ENCODE results near the gene RELN.

Gene RELN

DNA sequence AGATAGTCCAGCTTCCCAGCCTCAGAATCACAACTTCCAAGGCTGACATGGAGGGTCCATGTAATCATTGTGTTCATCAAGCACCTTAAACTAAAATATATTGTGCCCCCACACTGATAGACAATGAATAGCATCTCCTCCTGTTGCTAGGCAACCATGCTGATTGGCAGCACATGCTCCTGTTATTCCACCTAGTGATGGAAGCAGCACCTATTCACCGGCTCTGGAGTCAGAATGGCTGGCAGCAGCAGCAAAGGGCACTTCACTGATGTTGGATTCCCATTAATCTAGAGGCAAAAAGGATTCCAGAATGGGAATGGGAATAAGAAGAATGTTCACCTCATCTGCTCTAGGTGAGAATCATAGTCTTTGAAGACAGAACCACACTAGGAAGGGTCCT is 55.0 kb downstream of the RELN start:
- FAIRE-seq (no peak), DNase-seq (ENCODE audit: insufficient read length, low spot score) (no peak)
- TF ChIP-seq, protein P1, sequence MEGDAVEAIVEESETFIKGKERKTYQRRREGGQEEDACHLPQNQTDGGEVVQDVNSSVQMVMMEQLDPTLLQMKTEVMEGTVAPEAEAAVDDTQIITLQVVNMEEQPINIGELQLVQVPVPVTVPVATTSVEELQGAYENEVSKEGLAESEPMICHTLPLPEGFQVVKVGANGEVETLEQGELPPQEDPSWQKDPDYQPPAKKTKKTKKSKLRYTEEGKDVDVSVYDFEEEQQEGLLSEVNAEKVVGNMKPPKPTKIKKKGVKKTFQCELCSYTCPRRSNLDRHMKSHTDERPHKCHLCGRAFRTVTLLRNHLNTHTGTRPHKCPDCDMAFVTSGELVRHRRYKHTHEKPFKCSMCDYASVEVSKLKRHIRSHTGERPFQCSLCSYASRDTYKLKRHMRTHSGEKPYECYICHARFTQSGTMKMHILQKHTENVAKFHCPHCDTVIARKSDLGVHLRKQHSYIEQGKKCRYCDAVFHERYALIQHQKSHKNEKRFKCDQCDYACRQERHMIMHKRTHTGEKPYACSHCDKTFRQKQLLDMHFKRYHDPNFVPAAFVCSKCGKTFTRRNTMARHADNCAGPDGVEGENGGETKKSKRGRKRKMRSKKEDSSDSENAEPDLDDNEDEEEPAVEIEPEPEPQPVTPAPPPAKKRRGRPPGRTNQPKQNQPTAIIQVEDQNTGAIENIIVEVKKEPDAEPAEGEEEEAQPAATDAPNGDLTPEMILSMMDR (IDR thresholded peaks at IDR 0.05; ENCODE audit: insufficient read depth, missing control alignments), result no peak

DNA sequence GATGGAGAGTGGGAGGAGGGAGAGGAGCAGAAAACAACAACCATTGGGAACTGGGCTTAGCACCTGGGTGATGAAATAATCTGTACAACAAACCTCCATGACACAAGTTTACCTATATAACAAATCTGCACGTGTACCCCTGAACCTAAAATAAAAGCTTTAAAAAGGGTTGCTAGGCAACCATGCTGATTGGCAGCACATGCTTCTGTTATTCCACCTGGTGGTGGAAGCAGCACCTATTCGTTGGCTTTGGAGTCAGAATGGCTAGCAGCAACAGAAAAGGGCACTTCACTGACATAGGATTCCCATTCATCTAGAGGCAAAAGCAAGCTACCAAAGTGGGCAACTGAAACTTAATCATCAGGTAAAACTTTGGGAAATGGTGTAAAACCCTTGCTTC is 57.1 kb downstream of the RELN start:
- FAIRE-seq (no peak), DNase-seq (ENCODE audit: insufficient read length, low spot score) (no peak)
- TF ChIP-seq, protein P1 (IDR thresholded peaks at IDR 0.05; ENCODE audit: insufficient read depth, missing control alignments), result no peak

DNA sequence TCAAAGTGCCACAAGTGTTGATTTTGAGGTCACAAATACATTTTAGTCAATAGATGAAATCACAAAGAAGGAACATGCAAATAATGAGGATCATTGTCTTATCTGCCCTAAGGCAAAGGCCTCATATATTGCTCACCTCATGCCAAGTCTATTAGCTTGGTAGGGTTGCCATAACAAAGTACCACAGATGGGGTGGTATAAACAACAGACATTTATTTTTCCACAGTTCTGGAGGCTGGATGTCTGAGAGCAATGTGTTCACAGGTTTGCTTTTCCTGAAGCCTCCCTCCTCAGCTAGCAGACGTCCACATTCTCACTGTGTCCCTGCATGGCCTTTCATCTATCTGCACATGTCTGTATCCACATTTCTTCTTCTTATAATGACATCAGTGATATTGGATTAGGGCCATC is 59.6 kb downstream of the RELN start:
- TF ChIP-seq, protein P1 (IDR thresholded peaks at IDR 0.05; ENCODE audit: insufficient read depth, missing control alignments), result no peak
- no peak for FAIRE-seq
- no peak for DNase-seq (ENCODE audit: insufficient read length, low spot score)

DNA sequence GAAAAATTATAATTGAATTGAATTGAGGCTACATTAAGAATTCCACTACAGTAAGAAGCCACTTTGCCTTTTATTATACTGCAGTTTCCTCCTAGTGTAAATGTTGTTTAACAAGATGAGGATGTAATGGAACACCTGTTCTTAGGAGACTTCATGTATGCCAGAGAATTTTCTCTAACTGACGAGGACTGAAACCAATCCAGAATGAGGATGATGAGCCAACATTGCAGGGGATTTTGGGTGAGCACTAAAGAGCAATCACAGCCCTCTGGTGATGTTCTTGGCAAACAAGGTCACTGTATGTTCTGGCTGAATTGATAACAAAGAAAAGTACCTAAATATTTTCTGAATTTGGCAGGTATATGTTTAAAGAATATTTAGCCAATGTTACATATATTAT is 60.9 kb downstream of the RELN start:
- TF ChIP-seq, protein P1 (IDR thresholded peaks at IDR 0.05; ENCODE audit: insufficient read depth, missing control alignments), result no peak
- DNase-seq (ENCODE audit: insufficient read length, low spot score) (no peak), FAIRE-seq (no peak)

DNA sequence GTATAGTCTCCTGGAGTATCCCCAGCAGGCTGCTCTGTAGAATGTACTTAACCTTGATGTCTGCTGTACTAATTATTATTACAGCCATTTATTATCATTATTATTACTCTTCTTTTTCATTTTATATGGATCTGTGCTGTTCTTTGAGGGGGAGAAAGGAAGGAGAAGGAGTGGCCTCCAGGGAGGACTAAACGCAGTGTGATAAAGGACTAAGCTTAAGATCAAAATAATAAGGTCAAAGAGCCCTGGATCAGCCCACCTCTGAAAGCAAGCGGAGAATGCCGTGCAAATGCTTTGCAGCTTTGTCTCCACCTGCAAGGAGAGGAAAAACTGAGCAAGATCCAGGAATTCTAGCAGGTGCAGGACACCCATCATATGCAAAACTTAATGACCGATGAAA is 65.3 kb downstream of the RELN start:
- no peak for FAIRE-seq

DNA sequence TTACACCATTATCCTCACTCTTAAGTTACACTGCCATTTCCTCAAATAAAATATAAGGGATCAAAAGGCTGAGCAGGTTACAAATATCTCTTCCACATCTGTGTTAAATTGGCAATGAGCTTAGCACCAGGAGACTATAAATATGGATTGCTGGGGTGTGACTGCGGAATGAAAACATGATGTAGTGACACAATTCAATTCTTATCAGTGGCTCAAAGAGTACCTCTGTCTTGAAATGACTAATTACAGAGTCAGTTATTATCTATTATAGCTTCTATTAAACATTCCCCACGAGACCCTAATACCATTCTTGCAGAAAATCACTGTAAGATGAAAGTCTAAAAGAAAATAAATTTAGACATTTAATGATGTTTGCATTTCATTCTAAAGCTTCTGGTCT is 67.1 kb downstream of the RELN start:
- DNase-seq (ENCODE audit: insufficient read length, low spot score), result no peak
- TF ChIP-seq, protein P1 (IDR thresholded peaks at IDR 0.05; ENCODE audit: insufficient read depth, missing control alignments), result no peak
- no peak for FAIRE-seq

More for the DNA sequence above, 65.3 kb downstream of the RELN start:
- no peak for DNase-seq (ENCODE audit: insufficient read length, low spot score)
- TF ChIP-seq, protein P1 (IDR thresholded peaks at IDR 0.05; ENCODE audit: insufficient read depth, missing control alignments), result no peak

DNA sequence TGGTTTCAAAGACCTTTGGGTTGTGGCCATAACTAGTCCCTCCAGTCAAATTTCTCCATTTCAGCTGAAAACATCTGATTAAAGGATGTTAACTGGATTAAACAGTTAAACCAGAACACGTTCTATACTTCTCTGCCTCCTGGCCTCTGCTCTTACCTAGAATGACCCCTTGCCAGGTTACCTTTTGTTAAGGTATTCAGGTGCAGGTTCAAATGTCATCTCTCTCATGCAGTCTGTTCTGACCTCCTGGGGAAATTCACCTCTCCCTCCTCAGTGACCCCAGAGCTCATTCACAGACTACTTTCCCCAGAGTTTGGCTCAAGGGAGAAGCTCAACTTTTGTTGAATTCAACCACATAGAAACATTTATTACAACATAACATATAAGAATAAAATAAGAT is 67.8 kb downstream of the RELN start:
- DNase-seq (ENCODE audit: insufficient read length, low spot score) (no peak), FAIRE-seq (no peak)
- TF ChIP-seq, protein P1 (IDR thresholded peaks at IDR 0.05; ENCODE audit: insufficient read depth, missing control alignments), result no peak

Measured in D721Med (cell line).